ENCODE measurements around the gene ETV6. TPM values are rescaled to one million over a fixed set of nuclear protein-coding genes. Genes with fewer than 3 reads are reported as not detected.

The ETV6 gene
- total and polyA plus RNA-seq, 9 of the 15 experiments (the other 6 are each of a cell fraction or from before 2014, with no cell fraction given) = 0.81 to 12.7 (median 4.1) TPM

DNA sequence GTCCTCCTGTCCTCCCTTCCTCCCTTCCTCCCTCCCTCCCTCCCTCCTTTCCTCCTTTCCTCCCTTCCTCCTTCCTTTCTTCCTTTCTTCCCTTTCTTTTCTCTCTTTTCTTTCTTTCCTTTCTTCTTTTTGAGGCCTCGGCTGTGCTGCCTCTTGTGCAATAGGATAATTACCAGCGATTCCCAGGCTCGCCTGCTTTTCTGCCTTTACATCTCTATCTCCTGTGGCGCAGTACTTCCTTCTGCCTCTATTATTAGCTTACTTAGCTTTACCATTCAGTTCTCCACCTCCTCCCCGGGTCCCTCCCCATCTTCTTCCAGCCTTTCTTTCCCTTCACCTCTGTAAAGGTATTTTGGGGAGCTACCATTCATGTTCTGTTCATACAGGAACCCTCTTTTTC is 19.9 kb downstream of the ETV6 start (continued):
- TF ChIP-seq, protein P1, sequence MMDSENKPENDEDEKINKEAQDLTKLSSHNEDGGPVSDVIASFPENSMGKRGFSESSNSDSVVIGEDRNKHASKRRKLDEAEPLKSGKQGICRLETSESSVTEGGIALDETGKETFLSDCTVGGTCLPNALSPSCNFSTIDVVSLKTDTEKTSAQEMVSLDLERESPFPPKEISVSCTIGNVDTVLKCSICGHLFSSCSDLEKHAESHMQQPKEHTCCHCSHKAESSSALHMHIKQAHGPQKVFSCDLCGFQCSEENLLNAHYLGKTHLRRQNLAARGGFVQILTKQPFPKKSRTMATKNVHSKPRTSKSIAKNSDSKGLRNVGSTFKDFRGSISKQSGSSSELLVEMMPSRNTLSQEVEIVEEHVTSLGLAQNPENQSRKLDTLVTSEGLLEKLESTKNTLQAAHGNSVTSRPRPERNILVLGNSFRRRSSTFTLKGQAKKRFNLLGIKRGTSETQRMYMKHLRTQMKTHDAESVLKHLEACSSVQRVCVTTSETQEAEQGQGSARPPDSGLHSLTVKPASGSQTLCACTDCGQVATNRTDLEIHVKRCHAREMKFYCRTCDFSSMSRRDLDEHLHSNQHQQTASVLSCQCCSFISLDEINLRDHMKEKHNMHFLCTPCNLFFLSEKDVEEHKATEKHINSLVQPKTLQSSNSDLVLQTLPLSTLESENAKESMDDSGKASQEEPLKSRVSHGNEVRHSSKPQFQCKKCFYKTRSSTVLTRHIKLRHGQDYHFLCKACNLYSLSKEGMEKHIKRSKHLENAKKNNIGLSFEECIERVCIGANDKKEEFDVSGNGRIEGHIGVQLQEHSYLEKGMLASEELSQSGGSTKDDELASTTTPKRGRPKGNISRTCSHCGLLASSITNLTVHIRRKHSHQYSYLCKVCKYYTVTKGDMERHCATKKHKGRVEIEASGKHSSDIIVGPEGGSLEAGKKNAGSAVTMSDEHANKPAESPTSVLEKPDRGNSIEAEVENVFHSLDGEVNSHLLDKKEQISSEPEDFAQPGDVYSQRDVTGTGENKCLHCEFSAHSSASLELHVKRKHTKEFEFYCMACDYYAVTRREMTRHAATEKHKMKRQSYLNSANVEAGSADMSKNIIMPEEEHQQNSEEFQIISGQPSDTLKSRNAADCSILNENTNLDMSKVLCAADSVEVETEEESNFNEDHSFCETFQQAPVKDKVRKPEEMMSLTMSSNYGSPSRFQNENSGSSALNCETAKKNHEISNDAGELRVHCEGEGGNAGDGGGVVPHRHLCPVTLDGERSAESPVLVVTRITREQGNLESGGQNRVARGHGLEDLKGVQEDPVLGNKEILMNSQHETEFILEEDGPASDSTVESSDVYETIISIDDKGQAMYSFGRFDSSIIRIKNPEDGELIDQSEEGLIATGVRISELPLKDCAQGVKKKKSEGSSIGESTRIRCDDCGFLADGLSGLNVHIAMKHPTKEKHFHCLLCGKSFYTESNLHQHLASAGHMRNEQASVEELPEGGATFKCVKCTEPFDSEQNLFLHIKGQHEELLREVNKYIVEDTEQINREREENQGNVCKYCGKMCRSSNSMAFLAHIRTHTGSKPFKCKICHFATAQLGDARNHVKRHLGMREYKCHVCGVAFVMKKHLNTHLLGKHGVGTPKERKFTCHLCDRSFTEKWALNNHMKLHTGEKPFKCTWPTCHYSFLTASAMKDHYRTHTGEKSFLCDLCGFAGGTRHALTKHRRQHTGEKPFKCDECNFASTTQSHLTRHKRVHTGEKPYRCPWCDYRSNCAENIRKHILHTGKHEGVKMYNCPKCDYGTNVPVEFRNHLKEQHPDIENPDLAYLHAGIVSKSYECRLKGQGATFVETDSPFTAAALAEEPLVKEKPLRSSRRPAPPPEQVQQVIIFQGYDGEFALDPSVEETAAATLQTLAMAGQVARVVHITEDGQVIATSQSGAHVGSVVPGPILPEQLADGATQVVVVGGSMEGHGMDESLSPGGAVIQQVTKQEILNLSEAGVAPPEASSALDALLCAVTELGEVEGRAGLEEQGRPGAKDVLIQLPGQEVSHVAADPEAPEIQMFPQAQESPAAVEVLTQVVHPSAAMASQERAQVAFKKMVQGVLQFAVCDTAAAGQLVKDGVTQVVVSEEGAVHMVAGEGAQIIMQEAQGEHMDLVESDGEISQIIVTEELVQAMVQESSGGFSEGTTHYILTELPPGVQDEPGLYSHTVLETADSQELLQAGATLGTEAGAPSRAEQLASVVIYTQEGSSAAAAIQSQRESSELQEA (IDR thresholded peaks at IDR 0.05; ENCODE audit: low read depth) = no peak
- TF ChIP-seq ZBTB26 (CRISPR knock-in tag; IDR thresholded peaks at IDR 0.05) (no peak), PTBP1 (IDR thresholded peaks at IDR 0.05; ENCODE audit: low read depth, low read length) (no peak), SLC30A9 (CRISPR knock-in tag; IDR thresholded peaks at IDR 0.05) (no peak)
